Skeletal muscle satellite cell (primary cell): Measurements from ENCODE around the gene CASQ2.

Experiments
- H3K27me3 ChIP-seq: 2 replicates; pipeline ENCODE4 v1.7.0; 2013; ENCODE audit warnings: low read length; ENCODE audit not compliant: control insufficient read depth, insufficient read depth
- H3K36me3 ChIP-seq: 2 replicates; pipeline ENCODE4 v1.7.0; 2013; ENCODE audit warnings: mild to moderate bottlenecking, control low read depth, low read length; ENCODE audit not compliant: insufficient read depth
- H3K4me1 ChIP-seq: 2 replicates; pipeline ENCODE4 v1.7.0; 2013; ENCODE audit warnings: low read length; ENCODE audit not compliant: control insufficient read depth, insufficient read depth
- H3K4me2 ChIP-seq: 2 replicates; pipeline ENCODE4 v1.7.0; 2013; ENCODE audit warnings: mild to moderate bottlenecking, low read length
- H3K4me3 ChIP-seq: 2 replicates; pipeline ENCODE4 v1.7.0; 2013; ENCODE audit warnings: low read length
- H3K9ac ChIP-seq: 2 replicates; pipeline ENCODE4 v1.7.0; 2013; ENCODE audit warnings: mild to moderate bottlenecking, low read depth, low read length, moderate library complexity
- H3K9me3 ChIP-seq: replicated peaks from 2 replicates; pipeline ENCODE4 v1.7.0; 2013; ENCODE audit warnings: mild to moderate bottlenecking, control low read depth, low read length

Gene CASQ2

GRCh38 chr1:115682792-115683191 is 85.7 kb downstream of the CASQ2 start:
- H3K9ac ChIP-seq = no peak overlapping the region
- H3K4me1 ChIP-seq = peaks cover 13% of the 10 kb centered on the region
- no peak overlapping the region for H3K4me2 ChIP-seq
- no peaks in the 10 kb centered on the region for H3K27me3 ChIP-seq
- no peaks in the 10 kb centered on the region for H3K9me3 ChIP-seq
- no peak overlapping the region for H3K4me3 ChIP-seq
- peaks cover 17% of the 10 kb centered on the region for H3K36me3 ChIP-seq

- Histone ChIP-seq H3K9ac (no peak overlapping the region), H3K27me3 (no peaks in the 10 kb centered on the region), H3K4me2 (no peak overlapping the region), H3K4me1 (peaks cover 13% of the 10 kb centered on the region), H3K9me3 (no peaks in the 10 kb centered on the region), H3K36me3 (peaks cover 17% of the 10 kb centered on the region), H3K4me3 (no peak overlapping the region)
Observed at GRCh38 chr1:115680730-115681111, 87.8 kb downstream of the CASQ2 start.

GRCh38 chr1:115679141-115679611 is 89.3 kb downstream of the CASQ2 start:
- Histone ChIP-seq H3K4me3 (no peak overlapping the region), H3K4me2 (peak overlapping the region; percentile 50), H3K9ac (no peak overlapping the region), H3K9me3 (no peaks in the 10 kb centered on the region), H3K36me3 (peaks cover 5% of the 10 kb centered on the region), H3K27me3 (no peaks in the 10 kb centered on the region), H3K4me1 (peaks cover 13% of the 10 kb centered on the region)

GRCh38 chr1:115678141-115678540 is 90.4 kb downstream of the CASQ2 start:
- Histone ChIP-seq H3K27me3 (no peaks in the 10 kb centered on the region), H3K9me3 (no peaks in the 10 kb centered on the region), H3K9ac (no peak overlapping the region), H3K36me3 (peaks cover 5% of the 10 kb centered on the region), H3K4me1 (peaks cover 13% of the 10 kb centered on the region), H3K4me2 (no peak overlapping the region), H3K4me3 (no peak overlapping the region)

GRCh38 chr1:115677565-115677964 is 90.9 kb downstream of the CASQ2 start:
- H3K4me1 ChIP-seq = peaks cover 13% of the 10 kb centered on the region
- H3K9ac ChIP-seq = no peak overlapping the region
- H3K4me3 ChIP-seq = no peak overlapping the region
- peaks cover 4% of the 10 kb centered on the region for H3K36me3 ChIP-seq
- no peaks in the 10 kb centered on the region for H3K9me3 ChIP-seq
- H3K4me2 ChIP-seq = no peak overlapping the region
- H3K27me3 ChIP-seq = no peaks in the 10 kb centered on the region

GRCh38 chr1:115677182-115677555 is 91.3 kb downstream of the CASQ2 start:
- no peak overlapping the region for H3K4me3 ChIP-seq
- peaks cover 13% of the 10 kb centered on the region for H3K4me1 ChIP-seq
- H3K27me3 ChIP-seq = no peaks in the 10 kb centered on the region
- H3K9me3 ChIP-seq = no peaks in the 10 kb centered on the region
- H3K36me3 ChIP-seq = peaks cover 4% of the 10 kb centered on the region
- H3K4me2 ChIP-seq = no peak overlapping the region
- no peak overlapping the region for H3K9ac ChIP-seq

GRCh38 chr1:115676498-115677181 is 91.9 kb downstream of the CASQ2 start:
- Histone ChIP-seq H3K9me3 (no peaks in the 10 kb centered on the region), H3K9ac (no peak overlapping the region), H3K27me3 (no peaks in the 10 kb centered on the region), H3K4me1 (peaks cover 15% of the 10 kb centered on the region), H3K36me3 (peaks cover 4% of the 10 kb centered on the region), H3K4me3 (no peak overlapping the region), H3K4me2 (no peak overlapping the region)

- H3K9ac ChIP-seq = no peak overlapping the region
Observed at GRCh38 chr1:115672224-115673009, 96.1 kb downstream of the CASQ2 start.

GRCh38 chr1:115671176-115671934 is 97.2 kb downstream of the CASQ2 start:
- Histone ChIP-seq H3K27me3 (no peaks in the 10 kb centered on the region), H3K4me2 (peak overlapping the region; percentile 52), H3K4me3 (no peak overlapping the region), H3K4me1 (peaks cover 34% of the 10 kb centered on the region), H3K9ac (no peak overlapping the region), H3K36me3 (peaks cover 20% of the 10 kb centered on the region), H3K9me3 (peaks cover 6% of the 10 kb centered on the region)

More at GRCh38 chr1:115672224-115673009, 96.1 kb downstream of the CASQ2 start:
- Histone ChIP-seq H3K9me3 (peaks cover 6% of the 10 kb centered on the region), H3K4me1 (peaks cover 34% of the 10 kb centered on the region), H3K4me2 (no peak overlapping the region), H3K27me3 (no peaks in the 10 kb centered on the region), H3K4me3 (no peak overlapping the region), H3K36me3 (peaks cover 12% of the 10 kb centered on the region)

GRCh38 chr1:115670476-115671175 is 97.9 kb downstream of the CASQ2 start:
- Histone ChIP-seq H3K36me3 (peaks cover 27% of the 10 kb centered on the region), H3K4me1 (peaks cover 34% of the 10 kb centered on the region), H3K9ac (no peak overlapping the region), H3K4me2 (peak overlapping the region; percentile 52), H3K27me3 (no peaks in the 10 kb centered on the region), H3K4me3 (peak overlapping the region; percentile 29), H3K9me3 (peaks cover 6% of the 10 kb centered on the region)

- peaks cover 6% of the 10 kb centered on the region for H3K9me3 ChIP-seq
- H3K4me1 ChIP-seq = peaks cover 34% of the 10 kb centered on the region
- H3K4me2 ChIP-seq = no peak overlapping the region
- H3K9ac ChIP-seq = no peak overlapping the region
- H3K36me3 ChIP-seq = peaks cover 33% of the 10 kb centered on the region
- H3K4me3 ChIP-seq = peak overlapping the region; percentile 29
- no peaks in the 10 kb centered on the region for H3K27me3 ChIP-seq
Observed at GRCh38 chr1:115669886-115670285, 98.6 kb downstream of the CASQ2 start.
